Naive thymus-derived CD4-positive, alpha-beta T cell (primary cell): Measurements from ENCODE around the gene HSPA1B. TPM values are rescaled to one million over a fixed set of nuclear protein-coding genes. Genes with fewer than 3 reads are reported as not detected.

Experiments used
- ATAC-seq: fragments of 150-1000 bp; cut with Tn5 transposase; 2 replicates; pipeline ENCODE4 v1.10.0; 2021; ENCODE audit warnings: mild to moderate bottlenecking, moderate library complexity
- CTCF ChIA-PET: fragments of 350-600 bp; sonication (Branson Sonifier 250); formaldehyde crosslinking; loops from one replicate; lab custom pipeline; 2021; ENCODE audit warnings: antibody characterized with exemption; lab: Charles Lee
- POLR2A ChIA-PET: fragments of 350-600 bp; sonication (Branson Sonifier 250); formaldehyde crosslinking; loops from one replicate; lab custom pipeline; 2021; ENCODE audit warnings: antibody characterized with exemption, inconsistent platforms; lab: Charles Lee
- DNase-seq, 9 donors: peaks; one replicate each; pipeline versions ENCODE4 v3.0.0 to v3.0.0-alpha.2; 2020 to 2022; ENCODE audit warnings: mixed read lengths in 1 of 9
- H3K27ac ChIP-seq: one replicate; pipeline ENCODE4 v1.7.0; 2013; ENCODE audit warnings: mild to moderate bottlenecking, low read depth, low read length, moderate library complexity
- H3K27me3 ChIP-seq, 2 donors: one replicate each; pipeline ENCODE4 v1.7.0; 2013; ENCODE audit warnings: low read length in 2 of 2, mild to moderate bottlenecking in 2 of 2, moderate library complexity in 2 of 2; ENCODE audit not compliant: control insufficient read depth in 2 of 2, insufficient read depth in 2 of 2
- H3K36me3 ChIP-seq, 3 experiments: 1 replicate in 2 of 3; 2 replicates in 1 of 3; pipeline ENCODE4 v1.7.0; 2013; ENCODE audit warnings: low read length in 3 of 3, mild to moderate bottlenecking in 3 of 3, moderate library complexity in 1 of 3; ENCODE audit not compliant: insufficient read depth in 3 of 3, control insufficient read depth in 2 of 3
- H3K4me1 ChIP-seq, 2 donors: one replicate each; pipeline ENCODE4 v1.7.0; 2013; ENCODE audit warnings: low read length in 2 of 2, mild to moderate bottlenecking in 2 of 2, moderate library complexity in 1 of 2; ENCODE audit not compliant: control insufficient read depth in 2 of 2, insufficient read depth in 2 of 2
- H3K4me3 ChIP-seq: 2 replicates; pipeline ENCODE4 v1.7.0; 2013; ENCODE audit warnings: mild to moderate bottlenecking, low read length
- H3K9me3 ChIP-seq, 3 experiments: 1 replicate in 2 of 3; 2 replicates in 1 of 3; pipeline ENCODE4 v1.7.0; 2013; ENCODE audit warnings: low read length in 3 of 3; ENCODE audit not compliant: control insufficient read depth in 2 of 3
- H3K27ac Mint-ChIP-seq, 9 donors: one replicate each; pipeline ENCODE4 v1.8.0; 2020 to 2022; ENCODE audit warnings: mixed read lengths in 9 of 9, mild to moderate bottlenecking in 8 of 9, moderate library complexity in 5 of 9, inconsistent platforms in 2 of 9
- H3K27me3 Mint-ChIP-seq, 5 donors: one replicate each; pipeline ENCODE4 v1.8.0; 2021 to 2022; ENCODE audit warnings: mixed read lengths in 5 of 5, mild to moderate bottlenecking in 1 of 5
- H3K36me3 Mint-ChIP-seq, 5 donors: one replicate each; pipeline ENCODE4 v1.8.0; 2020 to 2022; ENCODE audit warnings: mixed read lengths in 5 of 5, mild to moderate bottlenecking in 3 of 5, inconsistent platforms in 1 of 5
- H3K4me1 Mint-ChIP-seq, 7 donors: one replicate each; pipeline ENCODE4 v1.8.0; 2020 to 2022; ENCODE audit warnings: mixed read lengths in 7 of 7, mild to moderate bottlenecking in 3 of 7, inconsistent platforms in 1 of 7
- H3K4me3 Mint-ChIP-seq, 10 donors: one replicate each; pipeline ENCODE4 v1.8.0; 2020 to 2022; ENCODE audit warnings: mild to moderate bottlenecking in 10 of 10, mixed read lengths in 10 of 10, moderate library complexity in 6 of 10, inconsistent platforms in 2 of 10
- H3K9me3 Mint-ChIP-seq, 11 donors: one replicate each; pipeline ENCODE4 v1.8.0; 2020 to 2022; ENCODE audit warnings: mixed read lengths in 11 of 11, mild to moderate bottlenecking in 4 of 11, inconsistent platforms in 1 of 11, moderate library complexity in 1 of 11
- intact Hi-C, 2 donors: fragments of 100-400 bp; cut with micrococcal nuclease; formaldehyde crosslinking; loops; one replicate each; pipeline ENCODE4 v1.15.1; 2023
- polyA plus RNA-seq, 2 donors: library from polyadenylated mRNA; unstranded; fragments of 300-500 nt; fragmentation: Illumina TruSeq; gene quantifications; one replicate each; pipeline ENCODE4 v1.2.3, GENCODE V29; 2021
- total RNA-seq, 6 experiments: library from RNA in 5 of 6; stranded (reverse) in 5 of 6; gene quantifications; 1 replicate in 5 of 6; 2 replicates in 1 of 6; pipeline ENCODE4 v1.2.3 and lab custom pipeline; 2021 to 2026

The HSPA1B gene
- total and polyA plus RNA-seq, 7 experiments from 2014 or later: 2.8 to 68.9 (median 16.7) TPM

- Mint-ChIP-seq H3K27ac (peak overlapping the region; percentile 93 to 99 (median 97)), H3K4me3 (peak overlapping the region; percentile 85 to 97 (median 90)), H3K4me1 (peaks cover 11 to 57% (median 51%) of the 10 kb centered on the region in 7 donors), H3K9me3 (no peaks in the 10 kb centered on the region), H3K27me3 (no peaks in the 10 kb centered on the region), H3K36me3 (peaks cover 0 to 3% (median 0%) of the 10 kb centered on the region in 5 donors)
- peak; percentile 10 for ATAC-seq
- DNase-seq: no peak
- intact Hi-C loops: loop anchor here (1.0 to 10.0 kb wide), 10 partner anchors 32 to 368 kb away; partner anchors contain the start of genes DDAH2 (in 1 of the 2), GPANK1 (in 1 of the 2), GPSM3 (in 1 of the 2) and NEU1 (in 1 of the 2)
- Histone ChIP-seq H3K36me3 (no peaks in the 10 kb centered on the region), H3K4me3 (peak overlapping the region; percentile 74), H3K27me3 (no peaks in the 10 kb centered on the region), H3K4me1 (peaks cover 12 to 17% of the 10 kb centered on the region in 2 donors), H3K9me3 (no peaks in the 10 kb centered on the region), H3K27ac (peak overlapping the region; percentile 72)
- CTCF ChIA-PET: interaction anchor here (0.6 to 1.5 kb wide), 6 partner anchors 19 to 146 kb away, joined by 3 to 7 read pairs (median 5); partner anchors contain the start of genes CLIC1, LSM2 and LY6G5C
- POLR2A ChIA-PET: interaction anchor here (0.6 to 3.4 kb wide), 17 partner anchors 9 to 278 kb away, joined by 3 to 29 read pairs (median 5); partner anchors contain the start of genes ABHD16A, BAG6, DDAH2 and HSPA1A
Observed at GRCh38 chr6:31826793-31827285, 699 bp upstream of the HSPA1B start.

GRCh38 chr6:31829633-31830283 lies 2.2 kb downstream of the HSPA1B start:
- intact Hi-C loops: loop anchor here (1.0 to 10.0 kb wide), 12 partner anchors 13 to 1025 kb away; partner anchors contain the start of genes BAG6 (in 1 of the 2), DDAH2 (in 1 of the 2), GPSM3 (in 1 of the 2) and MICA (in 1 of the 2)
- ATAC-seq (peak; percentile 26), DNase-seq (peak in 6 of 9 donors; percentile 45 to 67 (median 54))
- peak overlapping the region; percentile 82 for H3K4me3 ChIP-seq
- Mint-ChIP-seq H3K9me3 (no peaks in the 10 kb centered on the region), H3K4me3 (peak overlapping the region; percentile 86 to 100 (median 96)), H3K36me3 (peaks cover 0 to 3% (median 0%) of the 10 kb centered on the region in 5 donors), H3K4me1 (peaks cover 11 to 44% (median 37%) of the 10 kb centered on the region in 7 donors), H3K27ac (peak overlapping the region; percentile 79 to 96 (median 88)), H3K27me3 (no peaks in the 10 kb centered on the region)
- CTCF ChIA-PET: interaction anchor here (0.6 to 2.4 kb wide), 12 partner anchors 11 to 281 kb away, joined by 3 to 23 read pairs (median 3); partner anchors contain the start of genes DDAH2, LTB, LY6G5C and NEU1
- no peaks in the 10 kb centered on the region for H3K9me3 ChIP-seq
- H3K36me3 ChIP-seq: peaks cover 0 to 3% (median 0%) of the 10 kb centered on the region in 3 experiments
- POLR2A ChIA-PET: interaction anchor here (0.6 to 4.4 kb wide), 20 partner anchors 9 to 278 kb away, joined by 3 to 33 read pairs (median 6); partner anchors contain the start of genes C6orf47, CSNK2B, DDAH2 and GPANK1
- peak overlapping the region; percentile 73 for H3K27ac ChIP-seq
- H3K4me1 ChIP-seq: peaks cover 12 to 22% of the 10 kb centered on the region in 2 donors
- H3K27me3 ChIP-seq: no peaks in the 10 kb centered on the region

- CTCF ChIA-PET: interaction anchor here (0.6 to 2.4 kb wide), 19 partner anchors 13 to 282 kb away, joined by 3 to 23 read pairs (median 3); partner anchors contain the start of genes DDAH2, LY6G5C, NEU1 and VARS1
- H3K27ac Mint-ChIP-seq: peak overlapping the region; percentile 79 to 96 (median 88)
- Histone ChIP-seq H3K9me3 (no peaks in the 10 kb centered on the region), H3K4me3 (peak overlapping the region; percentile 82), H3K4me1 (peaks cover 14 to 23% of the 10 kb centered on the region in 2 donors), H3K36me3 (peaks cover 0 to 9% (median 0%) of the 10 kb centered on the region in 3 experiments), H3K27ac (peak overlapping the region; percentile 73), H3K27me3 (no peaks in the 10 kb centered on the region)
- H3K27me3 Mint-ChIP-seq: no peaks in the 10 kb centered on the region
- peaks cover 12 to 42% (median 36%) of the 10 kb centered on the region in 7 donors for H3K4me1 Mint-ChIP-seq
- no peak for ATAC-seq
- H3K36me3 Mint-ChIP-seq: peaks cover 0 to 11% (median 0%) of the 10 kb centered on the region in 5 donors
- POLR2A ChIA-PET: interaction anchor here (0.6 to 4.4 kb wide), 23 partner anchors 9 to 1004 kb away, joined by 3 to 33 read pairs (median 5); partner anchors contain the start of genes C6orf47, CSNK2B, DDAH2 and GPANK1
- H3K9me3 Mint-ChIP-seq: no peaks in the 10 kb centered on the region
- H3K4me3 Mint-ChIP-seq: peak overlapping the region; percentile 86 to 100 (median 96)
- no peak for DNase-seq
- intact Hi-C loops: loop anchor here (1.0 to 10.0 kb wide), 11 partner anchors 14 to 1024 kb away; partner anchors contain the start of genes BAG6 (in 1 of the 2), DDAH2 (in 1 of the 2), MICA (in 1 of the 2) and MICB (in 1 of the 2)
Observed at GRCh38 chr6:31830886-31831335, 3.4 kb downstream of the HSPA1B start.

- Histone ChIP-seq H3K4me3 (no peak overlapping the region), H3K27ac (no peak overlapping the region), H3K4me1 (peaks cover 18 to 28% of the 10 kb centered on the region in 2 donors), H3K36me3 (peaks cover 0 to 9% (median 0%) of the 10 kb centered on the region in 3 experiments), H3K27me3 (no peaks in the 10 kb centered on the region), H3K9me3 (no peaks in the 10 kb centered on the region)
- peak overlapping the region in 6 of 9 donors; percentile 22 to 96 (median 81) for H3K27ac Mint-ChIP-seq
- peaks cover 0 to 18% (median 4%) of the 10 kb centered on the region in 5 donors for H3K36me3 Mint-ChIP-seq
- intact Hi-C loops: loop anchor here (2.0 to 10.0 kb wide), 6 partner anchors 15 to 1023 kb away; partner anchors contain the start of genes MICA (in 1 of the 2), MICB (in 1 of the 2), PSMB9 (in 1 of the 2) and TAP1 (in 1 of the 2)
- ChIA-PET POLR2A (interaction anchor here (0.6 to 4.4 kb wide), 16 partner anchors 9 to 1003 kb away, joined by 3 to 33 read pairs (median 6); partner anchors contain the start of genes C6orf47, CSNK2B, DDAH2 and GPANK1), CTCF (interaction anchor here (0.6 to 2.4 kb wide), 14 partner anchors 14 to 280 kb away, joined by 3 to 23 read pairs (median 4); partner anchors contain the start of genes DDAH2, LY6G5C, NEU1 and VARS1)
- no peaks in the 10 kb centered on the region for H3K27me3 Mint-ChIP-seq
- ATAC-seq (no peak), DNase-seq (no peak)
- H3K4me1 Mint-ChIP-seq: peaks cover 17 to 45% (median 40%) of the 10 kb centered on the region in 7 donors
- H3K4me3 Mint-ChIP-seq: peak overlapping the region; percentile 86 to 100 (median 96)
- no peaks in the 10 kb centered on the region for H3K9me3 Mint-ChIP-seq
Observed at GRCh38 chr6:31831350-31832215, 4.0 kb downstream of the HSPA1B start.
